ENCODE results near the gene RASA4. TPM values are rescaled to one million over a fixed set of nuclear protein-coding genes. Genes with fewer than 3 reads are reported as not detected.
"Not testable (repeated sequence)": the region's sequence is repeated elsewhere in the genome, so short reads cannot be mapped to it uniquely, and the experiment has no call there.

Gene RASA4
- total RNA-seq, 1 experiment from 2014 or later: 9.2 TPM

GRCh38 chr7:102572261-102573239, 44.0 kb downstream of the RASA4 start, which contains the start of gene POLR2J3:
TSS of gene POLR2J3 (minus strand) at chr7:102572583. CDS start at chr7:102572521, 62 bp downstream.
- Histone ChIP-seq H3K27ac (ENCODE audit: low read depth, low read length, poor library complexity, severe bottlenecking) (peak within 1 kb of the TSS; percentile 50), H3K4me3 (ENCODE audit: low read depth, low read length, poor library complexity, severe bottlenecking) (peak within 1 kb of the TSS; percentile 53)
- intact Hi-C loops (cut with micrococcal nuclease; ENCODE audit: unreplicated experiment); H3K27me3 ChIP-seq (replicated peaks; ENCODE audit: insufficient read depth, low read depth, low read length, poor library complexity); H3K9me3 ChIP-seq (ENCODE audit: low read depth, low read length, poor library complexity, severe bottlenecking); H3K4me1 ChIP-seq (ENCODE audit: insufficient read depth, low read length, poor library complexity, severe bottlenecking); POLR2A ChIA-PET (ENCODE audit: low non-redundant PET); CTCF ChIA-PET; H3K36me3 ChIP-seq (ENCODE audit: insufficient read depth, low read length, poor library complexity, severe bottlenecking); BruUV-seq (replicated peaks): not testable (repeated sequence)
- peak; percentile 29; the same call in 1 of the 2 replicates for TF ChIP-seq CTCF (conservative IDR thresholded peaks at IDR 0.05; ENCODE audit: low read depth, low read length)
- DNase-seq (ENCODE audit: low spot score): peak; percentile 87

- H3K36me3 ChIP-seq (ENCODE audit: insufficient read depth, low read length, poor library complexity, severe bottlenecking); CTCF ChIA-PET; H3K27me3 ChIP-seq (replicated peaks; ENCODE audit: insufficient read depth, low read depth, low read length, poor library complexity); H3K27ac ChIP-seq (ENCODE audit: low read depth, low read length, poor library complexity, severe bottlenecking); POLR2A ChIA-PET (ENCODE audit: low non-redundant PET); H3K9me3 ChIP-seq (ENCODE audit: low read depth, low read length, poor library complexity, severe bottlenecking); DNase-seq (ENCODE audit: low spot score); intact Hi-C loops (cut with micrococcal nuclease; ENCODE audit: unreplicated experiment); BruUV-seq (replicated peaks); H3K4me1 ChIP-seq (ENCODE audit: insufficient read depth, low read length, poor library complexity, severe bottlenecking); H3K4me3 ChIP-seq (ENCODE audit: low read depth, low read length, poor library complexity, severe bottlenecking): not testable (repeated sequence)
These were observed 47.9 kb downstream of the RASA4 start for GRCh38 chr7:102568620-102569019.

GRCh38 chr7:102550808-102551422, 65.6 kb downstream of the RASA4 start, which contains the start of gene SPDYE2:
TSS of gene SPDYE2 (plus strand) at chr7:102551226. CDS start at chr7:102553256, 2,030 bp downstream.
- H3K4me3 ChIP-seq (ENCODE audit: low read depth, low read length, poor library complexity, severe bottlenecking); CTCF ChIA-PET; H3K4me1 ChIP-seq (ENCODE audit: insufficient read depth, low read length, poor library complexity, severe bottlenecking); H3K27ac ChIP-seq (ENCODE audit: low read depth, low read length, poor library complexity, severe bottlenecking); H3K36me3 ChIP-seq (ENCODE audit: insufficient read depth, low read length, poor library complexity, severe bottlenecking); H3K9me3 ChIP-seq (ENCODE audit: low read depth, low read length, poor library complexity, severe bottlenecking); H3K27me3 ChIP-seq (replicated peaks; ENCODE audit: insufficient read depth, low read depth, low read length, poor library complexity); POLR2A ChIA-PET (ENCODE audit: low non-redundant PET); intact Hi-C loops (cut with micrococcal nuclease; ENCODE audit: unreplicated experiment); DNase-seq (ENCODE audit: low spot score); BruUV-seq (replicated peaks): not testable (repeated sequence)

GRCh38 chr7:102546353-102546752, 70.2 kb downstream of the RASA4 start:
- intact Hi-C loops (cut with micrococcal nuclease; ENCODE audit: unreplicated experiment); CTCF ChIA-PET; POLR2A ChIA-PET (ENCODE audit: low non-redundant PET); H3K27me3 ChIP-seq (replicated peaks; ENCODE audit: insufficient read depth, low read depth, low read length, poor library complexity); H3K4me1 ChIP-seq (ENCODE audit: insufficient read depth, low read length, poor library complexity, severe bottlenecking); H3K27ac ChIP-seq (ENCODE audit: low read depth, low read length, poor library complexity, severe bottlenecking); DNase-seq (ENCODE audit: low spot score); H3K4me3 ChIP-seq (ENCODE audit: low read depth, low read length, poor library complexity, severe bottlenecking); H3K36me3 ChIP-seq (ENCODE audit: insufficient read depth, low read length, poor library complexity, severe bottlenecking); H3K9me3 ChIP-seq (ENCODE audit: low read depth, low read length, poor library complexity, severe bottlenecking): not testable (repeated sequence)
- TSS peak; percentile 13 for BruUV-seq (replicated peaks)

- H3K27me3 ChIP-seq (replicated peaks; ENCODE audit: insufficient read depth, low read depth, low read length, poor library complexity); H3K27ac ChIP-seq (ENCODE audit: low read depth, low read length, poor library complexity, severe bottlenecking); H3K4me1 ChIP-seq (ENCODE audit: insufficient read depth, low read length, poor library complexity, severe bottlenecking); H3K9me3 ChIP-seq (ENCODE audit: low read depth, low read length, poor library complexity, severe bottlenecking); CTCF ChIA-PET; DNase-seq (ENCODE audit: low spot score); H3K36me3 ChIP-seq (ENCODE audit: insufficient read depth, low read length, poor library complexity, severe bottlenecking); POLR2A ChIA-PET (ENCODE audit: low non-redundant PET); intact Hi-C loops (cut with micrococcal nuclease; ENCODE audit: unreplicated experiment); H3K4me3 ChIP-seq (ENCODE audit: low read depth, low read length, poor library complexity, severe bottlenecking); BruUV-seq (replicated peaks): not testable (repeated sequence)
These were observed 71.3 kb downstream of the RASA4 start for GRCh38 chr7:102545288-102545687.

- DNase-seq (ENCODE audit: low spot score); H3K27ac ChIP-seq (ENCODE audit: low read depth, low read length, poor library complexity, severe bottlenecking); POLR2A ChIA-PET (ENCODE audit: low non-redundant PET); H3K4me1 ChIP-seq (ENCODE audit: insufficient read depth, low read length, poor library complexity, severe bottlenecking); intact Hi-C loops (cut with micrococcal nuclease; ENCODE audit: unreplicated experiment); H3K4me3 ChIP-seq (ENCODE audit: low read depth, low read length, poor library complexity, severe bottlenecking); H3K9me3 ChIP-seq (ENCODE audit: low read depth, low read length, poor library complexity, severe bottlenecking); CTCF ChIA-PET; H3K27me3 ChIP-seq (replicated peaks; ENCODE audit: insufficient read depth, low read depth, low read length, poor library complexity); BruUV-seq (replicated peaks); H3K36me3 ChIP-seq (ENCODE audit: insufficient read depth, low read length, poor library complexity, severe bottlenecking): not testable (repeated sequence)
These were observed 72.2 kb downstream of the RASA4 start for GRCh38 chr7:102544372-102544771.

GRCh38 chr7:102543596-102543995, 73.0 kb downstream of the RASA4 start, which contains the start of gene UPK3BL2:
TSS of gene UPK3BL2 (minus strand) at chr7:102543696. CDS start at chr7:102543636, 60 bp downstream.
- H3K9me3 ChIP-seq (ENCODE audit: low read depth, low read length, poor library complexity, severe bottlenecking); DNase-seq (ENCODE audit: low spot score); H3K27ac ChIP-seq (ENCODE audit: low read depth, low read length, poor library complexity, severe bottlenecking); H3K36me3 ChIP-seq (ENCODE audit: insufficient read depth, low read length, poor library complexity, severe bottlenecking); H3K4me1 ChIP-seq (ENCODE audit: insufficient read depth, low read length, poor library complexity, severe bottlenecking); BruUV-seq (replicated peaks); CTCF ChIA-PET; H3K4me3 ChIP-seq (ENCODE audit: low read depth, low read length, poor library complexity, severe bottlenecking); intact Hi-C loops (cut with micrococcal nuclease; ENCODE audit: unreplicated experiment); H3K27me3 ChIP-seq (replicated peaks; ENCODE audit: insufficient read depth, low read depth, low read length, poor library complexity); POLR2A ChIA-PET (ENCODE audit: low non-redundant PET): not testable (repeated sequence)

Measured in A673 (cell line).